IPS-11a (cell line): ENCODE measurements around the gene TMEM114.

ENCODE experiments used
- H3K4me3 ChIP-seq: one replicate; pipeline ENCODE4 v1.5.1; 2013; ENCODE audit warnings: low read depth, low read length, control low read depth

Gene TMEM114

DNA sequence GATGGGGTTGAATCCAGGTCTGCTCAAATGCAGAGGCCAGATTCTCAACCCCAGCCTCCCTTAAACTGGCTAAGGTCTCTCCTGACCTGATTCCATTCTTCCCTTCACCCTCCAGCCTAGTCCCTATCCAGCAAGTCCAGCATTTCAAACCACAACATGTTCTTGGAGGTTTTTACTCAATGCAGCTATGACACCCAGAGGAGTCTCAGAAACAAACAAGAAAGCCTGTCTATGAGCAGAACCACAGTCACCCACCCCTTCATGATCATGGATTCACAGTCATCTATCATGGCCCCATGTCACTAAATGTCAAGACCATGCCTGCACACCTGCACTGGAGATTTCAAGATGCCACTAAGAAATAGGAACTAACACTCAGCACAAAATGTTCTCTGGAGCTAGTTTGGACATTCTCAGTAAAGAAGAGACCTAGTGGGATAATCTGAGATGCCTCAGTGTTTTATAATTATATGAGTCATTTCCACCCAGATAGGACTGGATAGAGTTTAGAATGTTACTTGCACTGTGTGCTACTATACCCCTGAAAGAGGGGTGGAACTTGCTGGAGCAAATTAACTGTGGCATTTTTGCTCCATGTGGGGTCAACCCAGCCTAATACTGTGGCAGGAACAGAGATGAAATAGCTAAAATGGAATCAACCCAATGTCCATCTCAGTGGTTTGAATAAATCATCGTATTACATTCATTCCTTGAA lies 21.7 kb upstream of the TMEM114 start:
- no peak overlapping the region for H3K4me3 ChIP-seq

DNA sequence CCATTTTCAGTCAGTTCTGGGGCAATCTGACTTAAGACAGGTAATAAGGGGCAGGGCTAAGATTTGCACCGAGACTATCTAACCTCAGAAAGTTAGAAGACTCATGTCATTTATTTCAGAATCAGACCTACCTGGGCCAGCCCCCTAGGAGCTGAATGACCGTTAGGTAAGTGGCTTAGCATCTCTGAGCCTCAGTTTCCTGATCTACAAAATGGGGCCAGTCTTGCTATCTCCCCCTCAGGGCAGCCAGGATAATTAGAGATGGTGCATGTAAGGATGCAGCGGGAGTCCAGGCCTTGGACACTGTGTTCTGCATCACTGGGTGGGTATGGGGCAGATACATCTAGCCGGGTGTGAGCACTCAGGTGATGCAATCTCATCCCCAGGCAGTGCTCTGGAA lies 20.8 kb upstream of the TMEM114 start:
- H3K4me3 ChIP-seq: no peak overlapping the region

DNA sequence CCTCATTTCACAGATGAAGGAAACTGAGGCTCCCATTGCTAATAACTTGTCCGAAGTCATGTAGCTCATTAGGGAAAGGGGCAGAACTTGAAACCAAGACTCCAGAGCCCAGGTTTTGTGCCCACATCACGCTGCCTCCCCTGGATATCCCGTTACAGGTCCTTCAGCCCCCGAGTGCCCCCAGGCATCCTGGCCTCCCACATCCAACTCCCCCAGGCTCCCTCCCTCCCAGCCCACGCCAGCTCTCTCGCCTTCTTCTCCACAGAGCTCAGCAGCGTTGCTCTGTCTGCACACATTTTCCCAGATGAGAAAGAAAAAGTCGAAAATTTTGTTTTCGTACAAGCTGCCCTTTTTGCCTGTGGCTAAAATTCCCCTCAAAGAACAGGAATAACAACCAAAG lies 16.9 kb upstream of the TMEM114 start:
- no peak overlapping the region for H3K4me3 ChIP-seq

DNA sequence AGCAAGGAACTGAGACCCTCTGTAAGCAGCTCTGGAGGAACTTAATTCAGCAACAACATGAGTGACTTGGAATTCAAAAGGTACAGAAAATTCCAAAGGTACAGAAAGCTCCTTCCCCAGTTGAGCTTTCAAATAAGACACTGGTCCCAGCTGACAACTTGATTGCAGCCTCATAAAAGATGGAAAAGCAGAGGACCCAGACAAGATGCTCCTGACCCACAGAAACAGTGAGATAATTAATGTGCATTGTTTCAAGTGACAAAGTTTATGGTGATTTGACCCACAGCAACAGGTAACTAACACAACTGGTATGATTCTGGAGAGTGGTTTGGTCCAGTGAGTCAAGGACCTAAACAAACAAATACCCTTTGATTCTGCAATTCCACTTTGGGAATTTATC lies 15.2 kb upstream of the TMEM114 start:
- no peak overlapping the region for H3K4me3 ChIP-seq

DNA sequence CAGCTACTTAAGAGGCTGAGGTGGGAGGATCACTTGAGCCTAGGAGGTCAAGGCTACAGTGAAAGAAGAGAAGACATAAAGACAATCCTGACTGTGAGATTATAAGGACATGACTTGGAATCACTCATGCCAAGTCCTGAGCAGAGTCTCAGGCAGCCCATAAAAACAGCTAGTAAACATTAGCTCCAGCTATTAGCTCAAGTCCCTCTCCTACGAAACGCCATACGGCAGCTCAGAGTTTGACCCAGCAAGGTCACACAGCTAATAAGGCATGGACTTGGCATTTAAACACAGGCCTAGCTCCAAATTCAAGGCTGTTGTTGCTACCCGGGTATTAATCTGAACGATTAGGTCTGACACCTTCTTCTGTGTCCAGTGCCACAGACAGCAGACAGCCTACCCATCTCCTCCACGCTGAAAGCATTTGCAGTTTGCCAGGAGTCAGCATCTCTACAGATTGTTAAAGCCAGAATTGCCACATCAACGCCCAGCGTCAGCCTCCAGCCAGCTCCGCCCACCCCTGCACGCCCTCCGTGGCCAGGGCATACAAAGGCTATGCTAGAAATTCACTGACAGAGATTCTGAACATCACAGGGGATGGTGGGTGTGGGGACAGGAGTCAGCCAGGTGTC lies 9.9 kb upstream of the TMEM114 start:
- H3K4me3 ChIP-seq: no peak overlapping the region

DNA sequence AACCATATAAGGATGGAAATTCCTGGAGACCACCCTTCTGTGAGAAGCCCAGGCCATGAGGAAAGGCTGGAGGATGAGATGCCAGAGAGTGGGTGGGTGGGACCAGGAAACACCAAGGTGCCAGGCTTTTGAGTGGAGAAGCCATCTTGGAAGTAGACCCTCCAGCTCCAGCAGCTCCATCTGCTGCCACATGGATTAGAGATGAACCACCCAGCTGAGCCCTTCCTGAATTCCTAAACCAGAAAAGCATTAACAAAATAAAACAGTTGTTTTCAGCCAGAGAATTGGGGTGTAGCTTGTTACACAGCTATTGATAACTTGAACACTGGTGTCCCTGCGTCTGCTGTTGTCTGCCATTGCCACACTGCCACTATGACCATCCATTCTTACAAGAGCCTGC lies 6.3 kb upstream of the TMEM114 start:
- no peak overlapping the region for H3K4me3 ChIP-seq

DNA sequence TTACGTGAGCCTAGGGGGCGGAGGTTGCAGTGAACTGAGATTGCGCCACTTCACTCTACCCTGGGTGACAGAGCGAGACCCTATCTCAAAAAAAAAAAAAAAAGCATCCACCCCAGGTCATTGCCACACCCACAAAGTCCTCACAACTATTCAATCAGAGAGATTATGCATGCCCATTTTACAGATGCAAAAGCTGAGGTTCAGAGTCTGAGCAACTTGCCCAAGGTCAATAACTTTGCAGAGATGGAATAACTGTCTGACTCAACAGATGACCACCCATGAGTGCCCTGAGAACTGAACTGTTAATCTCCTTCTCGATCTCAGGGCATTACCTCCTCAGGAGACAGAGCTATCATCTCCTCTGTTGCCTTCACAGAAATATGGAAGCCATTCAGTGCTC lies 5.5 kb upstream of the TMEM114 start:
- no peak overlapping the region for H3K4me3 ChIP-seq

DNA sequence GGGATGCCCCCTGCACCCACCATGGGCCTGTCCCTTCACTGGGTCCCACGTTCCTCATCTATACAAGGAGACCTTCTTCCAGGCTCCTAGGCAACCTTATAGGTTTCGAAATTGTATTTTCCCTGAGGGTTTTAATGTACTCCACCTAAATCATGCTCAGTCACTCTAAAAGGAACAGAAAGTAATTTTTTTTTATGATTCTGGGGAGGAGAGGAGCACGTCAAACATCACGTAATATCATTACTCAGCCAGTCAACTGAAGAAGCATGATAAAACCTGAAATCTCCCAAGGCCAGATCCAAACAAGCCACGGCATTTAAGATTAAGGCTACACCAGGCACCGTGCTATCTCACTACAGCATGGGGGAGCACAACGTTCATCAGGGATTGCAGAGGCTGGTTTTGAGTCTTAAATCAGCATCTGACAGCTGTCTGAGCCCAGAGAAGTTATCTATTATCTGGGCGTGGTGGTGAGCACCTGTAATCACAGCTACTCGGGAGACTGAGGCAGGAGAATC lies 3.9 kb upstream of the TMEM114 start:
- H3K4me3 ChIP-seq: no peak overlapping the region

DNA sequence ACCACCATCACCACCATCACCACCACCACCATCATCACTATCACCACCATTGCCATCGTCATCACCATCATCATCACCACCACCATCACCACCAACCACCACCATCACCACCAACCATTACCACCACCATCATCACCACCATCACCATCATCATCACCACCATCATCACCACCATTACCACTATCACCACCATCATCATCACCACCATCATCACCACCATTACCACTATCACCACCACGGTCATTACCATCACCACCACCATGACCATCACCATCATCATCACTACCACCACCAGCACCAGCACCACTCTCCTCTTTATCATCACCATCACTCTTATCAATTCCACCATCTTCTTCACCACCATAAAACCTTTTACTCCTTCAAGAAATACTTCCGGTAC lies 1.1 kb upstream of the TMEM114 start:
- H3K4me3 ChIP-seq: no peak overlapping the region

DNA sequence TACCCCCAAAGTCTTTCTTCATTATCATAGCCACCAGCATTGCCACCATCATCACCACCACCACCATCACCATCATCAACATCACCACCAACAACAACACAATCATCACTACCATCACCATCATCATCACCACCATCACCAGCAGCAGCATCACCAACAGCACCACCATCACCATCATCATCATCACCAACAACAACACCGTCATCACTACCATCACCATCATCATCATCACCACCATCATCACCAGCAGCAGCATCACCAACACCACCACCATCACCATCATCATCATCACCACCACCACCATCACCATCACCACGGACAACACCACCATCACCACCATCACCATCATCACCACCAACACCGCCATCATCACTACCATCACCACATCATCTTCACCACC lies 500 bp upstream of the TMEM114 start:
- no peak overlapping the region for H3K4me3 ChIP-seq

DNA sequence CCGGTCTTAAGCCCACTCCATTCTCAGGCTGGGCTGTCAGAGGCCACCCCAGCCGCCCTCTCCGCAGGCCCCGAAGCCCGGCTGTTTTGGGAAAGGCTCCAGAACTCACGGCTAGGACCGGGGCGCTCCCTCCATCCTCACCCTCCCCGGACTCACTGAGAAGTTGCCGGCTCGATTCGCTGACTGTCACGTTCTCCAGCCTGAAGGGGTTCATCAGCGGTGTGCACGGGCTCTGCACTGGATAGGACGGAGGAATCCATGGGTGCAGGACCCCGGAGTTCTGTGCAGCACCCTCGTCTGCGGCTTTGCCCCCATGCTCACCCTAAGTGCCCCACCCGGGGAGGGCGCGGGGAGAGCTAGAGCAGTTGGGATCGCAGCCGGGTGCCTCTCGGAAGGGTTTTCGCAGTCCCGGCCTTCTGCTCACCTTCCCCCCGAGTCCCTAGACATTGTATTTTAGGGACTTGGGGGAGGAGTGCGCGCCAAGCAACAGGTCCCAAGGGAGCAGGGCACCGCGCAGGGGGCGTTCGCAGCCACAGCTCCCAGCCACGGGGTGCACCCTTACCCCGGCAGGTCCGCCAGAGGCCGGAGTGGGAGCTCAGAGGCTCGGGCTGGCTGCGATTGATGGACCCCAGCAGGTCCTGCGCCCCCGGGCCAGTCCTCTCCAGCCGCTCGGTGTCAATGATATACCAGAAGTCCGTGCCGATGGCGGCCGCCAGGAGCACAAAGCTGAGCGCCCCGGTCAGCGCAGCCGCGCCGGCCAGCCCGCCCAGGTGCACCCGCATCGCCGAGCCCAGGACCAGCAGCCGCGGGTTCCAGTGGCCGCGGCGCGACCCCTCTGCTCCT lies 1.0 kb downstream of the TMEM114 start:
- H3K4me3 ChIP-seq: peak overlapping the region; percentile 25

DNA sequence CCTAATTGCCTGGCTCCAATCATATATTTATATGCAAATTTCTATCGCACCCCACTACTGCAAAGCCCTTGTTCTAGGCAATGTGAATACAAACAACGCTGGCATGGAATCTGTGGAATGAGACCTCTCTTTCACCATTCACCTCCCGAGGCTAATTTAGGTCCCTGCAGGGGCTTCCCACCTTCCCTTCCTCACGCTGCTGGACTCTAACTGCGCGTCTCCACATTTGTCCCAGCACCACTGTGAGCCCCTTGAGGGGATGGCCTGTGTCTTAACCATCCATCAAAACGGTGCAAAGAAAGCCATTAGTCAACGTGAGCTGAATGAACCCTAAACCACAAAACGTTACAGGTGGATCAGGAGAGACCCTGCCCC lies 1.6 kb downstream of the TMEM114 start:
- H3K4me3 ChIP-seq: peak overlapping the region; percentile 25

DNA sequence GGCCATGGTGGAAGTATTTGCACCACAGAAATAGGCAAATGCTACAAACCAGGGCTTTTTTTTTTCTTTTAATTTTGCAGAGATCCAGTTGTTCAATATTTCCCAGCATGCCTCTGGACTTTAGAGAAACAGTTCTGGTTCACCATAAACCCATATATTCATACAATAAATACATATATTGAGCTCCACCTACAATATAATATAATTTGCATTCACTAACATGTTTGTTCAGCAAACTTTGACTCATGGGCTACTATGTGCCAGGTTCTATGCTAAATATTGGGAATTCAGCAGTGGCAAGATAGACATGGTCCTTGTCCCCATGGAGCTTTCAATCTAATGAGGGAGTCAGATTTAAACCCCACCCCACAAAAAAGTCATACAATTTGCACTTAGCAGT lies 3.2 kb downstream of the TMEM114 start:
- H3K4me3 ChIP-seq: no peak overlapping the region

DNA sequence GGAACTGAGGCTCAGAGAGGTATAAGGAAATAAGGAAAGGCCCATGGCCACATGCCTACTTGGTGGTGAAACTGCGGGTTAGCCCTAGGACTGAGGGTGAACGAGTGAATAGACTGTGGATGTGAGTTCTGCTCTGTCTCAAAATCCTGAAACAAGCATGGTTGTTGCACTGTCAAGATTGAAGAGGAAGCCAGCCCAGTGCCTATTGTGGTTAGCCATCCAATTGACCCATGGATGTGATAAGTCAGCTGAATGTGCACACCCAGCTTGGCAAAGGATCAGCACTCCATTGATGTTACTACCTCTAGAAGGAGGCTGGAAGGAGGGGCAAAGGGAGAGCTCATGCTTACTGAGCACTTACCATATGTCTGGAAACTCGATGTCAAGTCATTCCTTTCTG lies 4.5 kb downstream of the TMEM114 start:
- no peak overlapping the region for H3K4me3 ChIP-seq

DNA sequence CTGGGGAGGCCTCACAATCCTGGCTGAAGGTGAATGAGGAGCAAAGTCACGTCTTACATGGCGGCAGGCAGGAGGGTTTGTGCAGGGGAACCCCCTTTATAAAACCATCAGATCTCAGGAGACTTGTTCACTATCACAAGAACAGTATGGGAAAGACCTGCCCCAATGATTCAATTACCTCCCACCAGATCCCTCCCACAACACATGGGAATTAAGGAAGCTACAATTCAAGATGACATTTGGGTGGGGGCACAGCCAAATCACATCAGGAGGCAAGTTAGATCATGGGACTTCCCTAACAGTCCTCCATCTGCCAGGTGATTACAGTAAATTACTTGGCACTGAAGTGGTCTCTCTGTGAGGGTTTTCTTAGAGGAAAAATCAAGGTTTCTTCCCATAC lies 5.3 kb downstream of the TMEM114 start:
- no peak overlapping the region for H3K4me3 ChIP-seq

DNA sequence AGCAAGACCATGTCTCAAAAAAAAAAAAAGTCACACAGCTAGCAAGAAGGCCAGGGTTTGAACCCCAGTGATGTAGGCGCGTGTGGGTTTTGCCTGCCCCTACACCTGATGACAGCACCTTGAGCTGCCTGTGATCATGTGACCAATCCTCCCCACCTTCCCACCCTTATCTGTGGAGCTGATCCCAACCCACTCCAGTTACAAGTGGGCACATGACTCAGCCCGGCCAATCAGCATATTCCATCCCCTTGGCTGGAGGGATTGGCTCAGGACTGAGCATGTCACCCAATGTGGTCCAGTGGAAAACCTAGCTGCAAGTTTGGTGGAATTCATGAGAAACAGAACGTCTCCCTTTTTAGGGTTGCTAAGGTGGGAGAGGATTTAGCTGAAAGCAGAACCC lies 6.6 kb downstream of the TMEM114 start:
- no peak overlapping the region for H3K4me3 ChIP-seq

DNA sequence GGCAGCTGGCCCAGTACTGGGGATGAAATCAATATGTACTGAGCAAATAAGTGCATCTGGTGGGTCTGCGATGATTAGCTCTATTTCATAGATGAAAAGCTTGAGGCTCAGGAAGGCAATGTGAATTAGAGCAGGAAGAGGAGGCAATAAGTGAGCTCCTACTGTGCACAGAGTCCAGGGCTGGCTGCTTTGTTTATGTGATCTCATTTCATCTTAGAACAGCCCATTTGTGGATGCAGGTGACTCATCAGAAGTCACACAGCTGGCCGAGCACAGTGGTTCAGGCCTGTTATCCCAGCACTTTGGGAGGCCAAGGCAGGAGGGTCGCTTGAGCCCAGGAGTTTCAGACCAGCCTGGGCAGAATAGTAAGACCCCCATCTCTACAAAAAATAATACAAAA lies 7.1 kb downstream of the TMEM114 start:
- H3K4me3 ChIP-seq: no peak overlapping the region

DNA sequence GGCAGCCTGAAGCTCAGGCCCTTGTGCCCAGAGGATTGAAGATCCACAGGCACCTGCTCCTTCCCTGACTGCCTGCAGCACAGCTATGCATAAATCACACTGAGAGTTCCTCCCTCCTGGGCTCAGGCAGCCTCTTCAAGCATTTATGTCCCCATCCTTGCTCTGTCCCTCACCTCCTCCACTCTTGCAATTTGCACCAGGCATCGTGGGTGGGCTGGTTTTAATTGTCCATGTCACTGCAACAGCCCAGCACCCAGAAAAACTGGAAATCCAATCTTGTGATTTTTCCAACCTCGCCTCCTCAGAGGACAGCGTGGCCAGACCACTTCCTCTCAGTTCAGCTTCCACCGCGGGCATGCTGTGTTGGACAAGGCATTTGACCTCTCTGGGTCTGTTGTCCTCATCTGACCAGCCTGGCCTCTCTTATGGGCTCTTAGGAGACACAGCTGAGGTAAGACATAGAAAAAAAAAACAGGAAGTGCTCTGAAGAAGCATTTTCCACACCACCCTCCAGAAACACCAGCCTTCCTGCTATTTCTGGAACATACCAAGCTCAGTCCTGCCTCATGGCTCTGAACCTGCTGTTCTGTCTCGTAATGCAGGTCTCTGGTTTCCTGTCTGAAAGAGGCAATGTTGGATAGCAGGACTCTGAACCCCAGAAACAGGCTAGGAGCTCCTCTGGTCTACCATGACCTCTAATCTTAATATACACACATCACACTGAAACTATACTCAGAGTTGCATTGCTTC lies 8.3 kb downstream of the TMEM114 start:
- no peak overlapping the region for H3K4me3 ChIP-seq

DNA sequence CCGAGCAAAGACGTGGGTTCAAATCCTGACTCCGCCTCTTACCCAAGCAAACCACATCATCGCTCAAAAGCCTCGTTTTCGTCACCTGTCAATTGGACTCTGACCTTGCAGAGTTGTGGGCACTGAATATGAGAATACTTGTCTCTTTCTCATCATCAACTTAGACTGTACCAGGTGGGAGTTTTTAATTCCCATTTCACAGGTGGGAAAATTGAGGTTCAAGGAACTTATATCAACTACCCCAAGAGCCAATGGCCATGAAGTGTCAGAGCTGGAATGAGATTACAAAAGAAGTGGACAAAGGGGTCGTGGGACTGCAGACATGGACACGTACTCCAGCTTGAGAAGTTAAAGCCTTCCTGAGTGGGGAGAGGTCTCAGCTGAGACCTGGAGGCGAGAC lies 10.8 kb downstream of the TMEM114 start:
- no peak overlapping the region for H3K4me3 ChIP-seq

DNA sequence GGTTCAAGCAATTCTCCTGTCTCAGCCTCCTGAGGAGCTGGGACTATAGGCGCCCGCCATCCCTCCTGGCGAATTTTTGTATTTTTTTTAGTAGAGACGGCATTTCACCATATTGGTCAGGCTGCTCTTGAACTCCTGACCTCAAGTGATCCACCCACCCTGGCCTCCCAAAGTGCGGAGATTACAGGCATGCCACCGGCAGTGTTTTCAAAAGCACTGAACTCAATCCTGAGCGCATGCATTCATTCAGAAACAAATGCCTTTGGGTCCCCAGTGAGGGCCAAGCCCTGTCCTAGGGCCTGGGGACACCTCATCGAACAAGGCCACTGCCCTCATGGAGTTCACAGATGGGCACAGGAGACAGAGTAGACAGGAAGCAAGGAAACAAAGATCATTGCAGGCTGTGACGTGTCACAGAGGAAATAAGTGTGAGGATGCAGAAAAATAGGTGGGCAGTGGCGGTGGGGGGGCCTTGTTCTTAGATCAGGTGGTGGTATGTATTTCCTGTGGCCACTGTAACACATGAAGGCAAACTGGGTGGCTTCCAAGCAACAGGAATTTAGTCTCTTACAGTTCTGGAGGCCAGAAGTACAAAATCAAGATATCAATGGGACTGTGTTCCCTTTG lies 12.5 kb downstream of the TMEM114 start:
- H3K4me3 ChIP-seq: no peak overlapping the region
